SU-DHL-6 (cell line): ENCODE results near the gene TNRC6B.

Experiments
- H2AFZ ChIP-seq: fragments of 200-600 bp; sonication (generic); 2 replicates; pipeline ENCODE4 v1.6.1; 2014; ENCODE audit warnings: low read depth, mild to moderate bottlenecking, moderate library complexity, mixed read lengths, antibody characterized with exemption, low read length; ENCODE audit not compliant: severe bottlenecking
- H3F3A ChIP-seq: fragments of 200-600 bp; shearing (Covaris generic); 2 replicates; pipeline ENCODE4 v1.6.0; 2016; ENCODE audit warnings: antibody characterized with exemption, mild to moderate bottlenecking; ENCODE audit not compliant: insufficient read depth
- H3K27ac ChIP-seq: fragments of 200-600 bp; sonication (generic); 2 replicates; pipeline ENCODE4 v1.5.1; 2016; ENCODE audit warnings: low read depth, mild to moderate bottlenecking, low read length, moderate library complexity, mixed read lengths
- H3K27me3 ChIP-seq: fragments of 200-600 bp; sonication (generic), shearing (Covaris generic); 2 replicates; pipeline ENCODE4 v1.6.0; 2014; ENCODE audit warnings: mild to moderate bottlenecking, low read length
- H3K36me3 ChIP-seq: fragments of 200-600 bp; sonication (generic); 2 replicates; pipeline ENCODE4 v1.6.1; 2014; ENCODE audit warnings: mild to moderate bottlenecking, low read length, mixed read lengths
- H3K4me2 ChIP-seq: fragments of 300-600, 200-600 bp; shearing (Covaris generic), sonication (generic); 2 replicates; pipeline ENCODE4 v1.6.0; 2014; ENCODE audit warnings: low read length, low read depth, mild to moderate bottlenecking; ENCODE audit not compliant: poor library complexity, severe bottlenecking
- H3K4me3 ChIP-seq: fragments of 200-600 bp; sonication (generic); 2 replicates; pipeline ENCODE4 v1.5.1; 2014; ENCODE audit warnings: antibody characterized with exemption, low read length, mild to moderate bottlenecking, mixed read lengths; ENCODE audit not compliant: insufficient read depth, poor library complexity, severe bottlenecking
- H3K79me2 ChIP-seq: fragments of 200-600 bp; sonication (generic); 2 replicates; pipeline ENCODE4 v1.6.1; 2014; ENCODE audit warnings: mild to moderate bottlenecking, low read length, moderate library complexity; ENCODE audit not compliant: insufficient read depth
- H3K9ac ChIP-seq: fragments of 200-600 bp; sonication (generic); 2 replicates; pipeline ENCODE4 v1.7.0; 2014; ENCODE audit warnings: mild to moderate bottlenecking, low read length
- H3K9me2 ChIP-seq: fragments of 200-600 bp; sonication (generic); replicated peaks from 2 replicates; pipeline ENCODE4 v1.6.1; 2014; ENCODE audit warnings: low read length; ENCODE audit not compliant: insufficient read depth
- H3K9me3 ChIP-seq: fragments of 200-600 bp; sonication (generic); 2 replicates; pipeline ENCODE4 v1.6.1; 2014; ENCODE audit warnings: low read length, mixed read lengths; ENCODE audit not compliant: insufficient read depth
- H4K20me1 ChIP-seq: fragments of 200-600 bp; sonication (generic); 2 replicates; pipeline ENCODE4 v1.6.1; 2014; ENCODE audit warnings: low read depth, mild to moderate bottlenecking, antibody characterized with exemption, low read length, moderate library complexity, mixed read lengths
- EZH2phosphoT487 ChIP-seq: fragments of 200-600 bp; sonication (generic), shearing (Covaris generic); conservative IDR thresholded peaks from 2 replicates; pipeline ENCODE4 v1.6.1; 2018; ENCODE audit warnings: mild to moderate bottlenecking, antibody characterized with exemption, low read length, moderate library complexity, mixed read lengths
- TF ChIP-seq, protein P1 (sequence below): fragments of 200-600 bp; sonication (generic); IDR thresholded peaks from one replicate; pipeline ENCODE4 v1.5.1; 2017; ENCODE audit warnings: antibody characterized with exemption, mild to moderate bottlenecking, low read length, moderate library complexity; ENCODE audit not compliant: insufficient read depth, poor library complexity, severe bottlenecking

TNRC6B gene

DNA sequence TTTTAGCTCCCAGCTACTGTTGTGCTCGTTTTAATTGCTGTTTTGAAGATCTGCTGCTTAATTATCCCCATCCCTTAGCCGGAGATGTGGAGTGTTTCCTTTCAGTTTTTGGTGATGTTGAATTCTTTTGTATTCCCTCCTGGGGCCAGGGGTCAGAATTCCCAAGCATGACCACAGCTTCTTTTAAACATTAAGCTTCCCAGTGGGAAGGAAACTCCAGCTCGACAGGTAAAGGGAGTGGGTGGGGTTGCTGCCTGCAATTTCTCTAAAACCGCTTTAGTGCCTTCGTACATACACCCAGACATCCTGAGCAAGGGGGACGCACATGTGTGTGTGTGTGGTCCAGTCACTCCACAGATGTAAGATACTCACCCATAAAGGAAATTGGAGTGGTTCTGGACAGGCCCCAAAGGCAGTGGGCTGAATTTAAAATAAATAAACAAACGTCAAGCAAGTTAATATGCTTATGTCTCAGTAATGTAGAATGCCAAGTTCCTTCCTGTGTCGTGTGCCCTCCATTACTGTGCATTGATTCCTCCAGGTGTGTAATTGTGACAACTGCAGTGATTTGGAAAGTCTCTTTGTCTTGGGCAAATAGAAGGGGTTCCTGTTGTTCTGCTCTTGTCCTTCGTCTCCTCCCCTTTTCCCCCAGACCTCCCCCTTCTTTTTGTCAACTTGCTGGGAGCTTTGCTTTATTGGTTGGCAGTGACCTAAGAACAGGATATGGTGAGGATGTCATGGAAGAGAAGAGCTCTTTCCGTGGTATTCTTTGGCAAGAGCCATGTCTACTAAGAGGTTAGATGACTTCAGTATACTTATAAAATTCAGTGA, 149.4 kb downstream of the TNRC6B start:
- no peak overlapping the region for H2AFZ ChIP-seq
- H3F3A ChIP-seq: peaks cover 3% of the 10 kb centered on the region; the same call in 1 of the 2 replicates
- no peaks in the 10 kb centered on the region for H3K79me2 ChIP-seq
- no peak overlapping the region for H3K9ac ChIP-seq
- H3K9me2 ChIP-seq: no peaks in the 10 kb centered on the region
- H3K4me2 ChIP-seq: no peak overlapping the region
- H3K9me3 ChIP-seq: no peaks in the 10 kb centered on the region
- no peak overlapping the region for H3K4me3 ChIP-seq
- no peaks in the 10 kb centered on the region for H4K20me1 ChIP-seq
- TF ChIP-seq EZH2phosphoT487: no peak
- TF ChIP-seq, protein P1, sequence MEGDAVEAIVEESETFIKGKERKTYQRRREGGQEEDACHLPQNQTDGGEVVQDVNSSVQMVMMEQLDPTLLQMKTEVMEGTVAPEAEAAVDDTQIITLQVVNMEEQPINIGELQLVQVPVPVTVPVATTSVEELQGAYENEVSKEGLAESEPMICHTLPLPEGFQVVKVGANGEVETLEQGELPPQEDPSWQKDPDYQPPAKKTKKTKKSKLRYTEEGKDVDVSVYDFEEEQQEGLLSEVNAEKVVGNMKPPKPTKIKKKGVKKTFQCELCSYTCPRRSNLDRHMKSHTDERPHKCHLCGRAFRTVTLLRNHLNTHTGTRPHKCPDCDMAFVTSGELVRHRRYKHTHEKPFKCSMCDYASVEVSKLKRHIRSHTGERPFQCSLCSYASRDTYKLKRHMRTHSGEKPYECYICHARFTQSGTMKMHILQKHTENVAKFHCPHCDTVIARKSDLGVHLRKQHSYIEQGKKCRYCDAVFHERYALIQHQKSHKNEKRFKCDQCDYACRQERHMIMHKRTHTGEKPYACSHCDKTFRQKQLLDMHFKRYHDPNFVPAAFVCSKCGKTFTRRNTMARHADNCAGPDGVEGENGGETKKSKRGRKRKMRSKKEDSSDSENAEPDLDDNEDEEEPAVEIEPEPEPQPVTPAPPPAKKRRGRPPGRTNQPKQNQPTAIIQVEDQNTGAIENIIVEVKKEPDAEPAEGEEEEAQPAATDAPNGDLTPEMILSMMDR: no peak
- no peaks in the 10 kb centered on the region; the same call in 1 of the 2 replicates for H3K36me3 ChIP-seq
- no peaks in the 10 kb centered on the region for H3K27me3 ChIP-seq
- no peak overlapping the region for H3K27ac ChIP-seq

DNA sequence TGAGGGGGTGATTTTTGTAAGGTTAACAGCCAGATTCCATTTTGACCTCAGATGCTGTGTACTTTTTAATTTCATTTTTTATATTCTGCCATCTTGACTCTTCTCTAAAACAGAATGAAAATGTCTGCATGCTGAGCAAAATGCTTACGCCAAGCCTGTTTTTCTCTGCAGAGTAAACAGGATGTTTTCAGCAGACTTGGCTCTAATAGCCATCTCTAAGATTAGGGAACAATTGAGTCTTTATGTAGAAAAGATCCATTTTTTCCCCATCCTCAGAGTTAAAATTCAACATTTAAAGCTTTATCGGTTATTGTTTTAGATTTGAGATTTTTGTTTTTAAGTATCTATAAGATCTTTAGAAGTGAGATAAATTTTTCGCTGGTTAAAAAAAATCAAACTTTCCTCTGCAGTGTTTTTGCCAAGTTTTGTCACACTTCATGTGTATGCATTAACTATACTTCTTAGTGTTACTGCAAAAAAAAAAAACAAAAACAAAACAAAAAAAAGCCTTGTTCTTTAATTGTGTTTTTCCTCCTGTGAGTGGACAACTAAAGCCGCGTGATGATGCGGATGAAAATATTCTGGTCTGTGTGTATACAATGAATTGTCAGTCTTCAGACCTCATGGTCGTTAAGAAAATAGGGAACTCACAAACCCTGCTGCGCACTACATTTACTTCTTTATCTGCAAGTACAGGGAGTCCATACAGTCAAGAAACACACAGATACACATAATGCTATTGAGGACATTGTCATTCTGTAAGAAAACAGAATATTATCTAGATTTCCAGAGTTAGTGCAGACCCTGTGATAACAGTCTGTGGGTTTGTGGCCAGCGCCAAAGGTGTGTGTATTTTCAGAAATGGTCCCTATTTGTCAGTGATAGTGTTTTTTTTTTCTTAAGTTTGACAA, 151.1 kb downstream of the TNRC6B start:
- Histone ChIP-seq H2AFZ (no peak overlapping the region), H3K27ac (no peak overlapping the region), H3F3A (peaks cover 3% of the 10 kb centered on the region; the same call in 1 of the 2 replicates), H3K4me3 (no peak overlapping the region), H3K36me3 (no peaks in the 10 kb centered on the region; the same call in 1 of the 2 replicates), H3K9me3 (no peaks in the 10 kb centered on the region), H4K20me1 (no peaks in the 10 kb centered on the region), H3K27me3 (no peaks in the 10 kb centered on the region), H3K9ac (no peak overlapping the region), H3K79me2 (no peaks in the 10 kb centered on the region), H3K9me2 (no peaks in the 10 kb centered on the region), H3K4me2 (no peak overlapping the region)
- TF ChIP-seq, protein P1: no peak
- TF ChIP-seq EZH2phosphoT487: no peak

DNA sequence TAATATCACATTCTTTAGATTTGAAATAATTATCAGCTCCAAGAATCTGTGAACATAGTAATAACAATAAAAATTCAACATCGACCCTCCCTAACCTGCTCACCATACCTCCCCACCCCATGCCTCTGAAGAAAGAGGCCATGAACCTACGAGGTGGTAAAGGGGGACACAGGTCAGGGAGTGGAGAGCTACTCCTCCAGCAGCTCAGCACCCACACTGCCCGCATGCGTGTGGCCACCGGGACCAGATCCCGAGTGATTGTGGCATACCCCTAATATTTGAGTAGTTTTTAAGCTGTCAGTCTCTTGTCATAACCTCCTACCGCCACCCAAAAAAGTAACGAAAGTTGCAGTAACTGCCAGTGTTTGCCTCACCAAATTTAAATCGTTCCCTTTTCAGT, 151.7 kb downstream of the TNRC6B start:
- Histone ChIP-seq H3K4me2 (no peak overlapping the region), H3K9ac (no peak overlapping the region), H3K27me3 (no peaks in the 10 kb centered on the region)

More for the DNA sequence above, 151.7 kb downstream of the TNRC6B start:
- Histone ChIP-seq H2AFZ (no peak overlapping the region), H3K27ac (no peak overlapping the region), H3F3A (peaks cover 3% of the 10 kb centered on the region; the same call in 1 of the 2 replicates), H4K20me1 (no peaks in the 10 kb centered on the region), H3K36me3 (no peaks in the 10 kb centered on the region; the same call in 1 of the 2 replicates), H3K9me3 (no peaks in the 10 kb centered on the region), H3K79me2 (no peaks in the 10 kb centered on the region), H3K9me2 (no peaks in the 10 kb centered on the region), H3K4me3 (no peak overlapping the region)
- TF ChIP-seq EZH2phosphoT487: no peak
- TF ChIP-seq, protein P1: no peak
